ENCODE results near the gene GFAP.

- TF ChIP-seq EP300 (IDR thresholded peaks at IDR 0.05) (no peak), POLR2AphosphoS5 (IDR thresholded peaks at IDR 0.05) (no peak), CTCF (IDR thresholded peaks at IDR 0.05) (no peak)
Measured at GRCh38 chr17:44932787-44933097, 17.4 kb upstream of the GFAP start.
